Trophoblast cell (in vitro differentiated cells and primary cell): ENCODE data around the gene TRIM67. TPM values are rescaled to one million over a fixed set of nuclear protein-coding genes. Genes with fewer than 3 reads are reported as not detected.

Source experiments
- DNase-seq, 2 donors: peaks; one replicate each; pipeline ENCODE4 v3.0.0-alpha.2; 2016
- H2AFZ ChIP-seq: 2 replicates; pipeline ENCODE4 v1.6.1; 2013; ENCODE audit warnings: low read length, moderate library complexity, mild to moderate bottlenecking; ENCODE audit not compliant: insufficient read depth, poor library complexity
- H2AK5ac ChIP-seq: 2 replicates; pipeline ENCODE4 v1.6.1; 2013; ENCODE audit warnings: mild to moderate bottlenecking, low read length
- H2BK120ac ChIP-seq: 2 replicates; pipeline ENCODE4 v1.6.1; 2013; ENCODE audit warnings: low read length, mild to moderate bottlenecking, moderate library complexity; ENCODE audit not compliant: insufficient read depth, poor library complexity
- H2BK12ac ChIP-seq: 2 replicates; pipeline ENCODE4 v1.6.1; 2013; ENCODE audit warnings: mild to moderate bottlenecking, low read length, moderate library complexity
- H2BK5ac ChIP-seq: 2 replicates; pipeline ENCODE4 v1.6.1; 2013; ENCODE audit warnings: low read length, low read depth, moderate library complexity, mild to moderate bottlenecking; ENCODE audit not compliant: poor library complexity
- H3K14ac ChIP-seq: 2 replicates; pipeline ENCODE4 v1.6.1; 2013; ENCODE audit warnings: mild to moderate bottlenecking, low read length
- H3K18ac ChIP-seq: 2 replicates; pipeline ENCODE4 v1.6.1; 2013; ENCODE audit warnings: mild to moderate bottlenecking, low read length
- H3K23ac ChIP-seq: 2 replicates; pipeline ENCODE4 v1.6.1; 2013; ENCODE audit warnings: low read length
- H3K27ac ChIP-seq: 2 replicates; pipeline ENCODE4 v1.5.1; 2013; ENCODE audit warnings: low read depth, mild to moderate bottlenecking, inconsistent platforms, low read length, moderate library complexity
- H3K27me3 ChIP-seq: 2 replicates; pipeline ENCODE4 v1.6.1; 2013; ENCODE audit warnings: inconsistent platforms, mild to moderate bottlenecking, low read length, moderate library complexity; ENCODE audit not compliant: insufficient read depth
- H3K36me3 ChIP-seq, 2 experiments: 1 replicate in 1 of 2; 2 replicates in 1 of 2; pipeline ENCODE4 v1.6.1; 2013; ENCODE audit warnings: low read length in 2 of 2, mild to moderate bottlenecking in 2 of 2, moderate library complexity in 1 of 2; ENCODE audit not compliant: insufficient read depth in 2 of 2, control insufficient read depth in 1 of 2
- H3K4ac ChIP-seq: 2 replicates; pipeline ENCODE4 v1.6.1; 2013; ENCODE audit warnings: low read depth, mild to moderate bottlenecking, low read length, moderate library complexity
- H3K4me1 ChIP-seq, 2 experiments: 1 replicate in 1 of 2; 2 replicates in 1 of 2; pipeline ENCODE4 v1.6.1; 2013; ENCODE audit warnings: low read length in 2 of 2, mild to moderate bottlenecking in 2 of 2, moderate library complexity in 1 of 2; ENCODE audit not compliant: insufficient read depth in 2 of 2, control insufficient read depth in 1 of 2
- H3K4me2 ChIP-seq: 2 replicates; pipeline ENCODE4 v1.6.1; 2013; ENCODE audit warnings: inconsistent platforms, mild to moderate bottlenecking, low read length, moderate library complexity
- H3K4me3 ChIP-seq: 2 replicates; pipeline ENCODE4 v1.5.1; 2013; ENCODE audit warnings: mild to moderate bottlenecking, low read depth, low read length, inconsistent platforms
- H3K79me1 ChIP-seq: one replicate; pipeline ENCODE4 v1.6.1; 2013; ENCODE audit warnings: low read length
- H3K79me2 ChIP-seq: 2 replicates; pipeline ENCODE4 v1.6.1; 2013; ENCODE audit warnings: low read length, mild to moderate bottlenecking; ENCODE audit not compliant: control insufficient read depth, insufficient read depth, poor library complexity
- H3K9ac ChIP-seq: 2 replicates; pipeline ENCODE4 v1.6.1; 2013; ENCODE audit warnings: mild to moderate bottlenecking, low read length
- H3K9me3 ChIP-seq: 2 replicates; pipeline ENCODE4 v1.6.1; 2013; ENCODE audit warnings: low read depth, mild to moderate bottlenecking, control low read depth, inconsistent platforms, low read length; ENCODE audit not compliant: insufficient read depth
- H4K12ac ChIP-seq: 2 replicates; pipeline ENCODE4 v1.6.1; 2013; ENCODE audit warnings: low read depth, mild to moderate bottlenecking, low read length, moderate library complexity
- H4K8ac ChIP-seq: 2 replicates; pipeline ENCODE4 v1.6.1; 2013; ENCODE audit warnings: low read depth, mild to moderate bottlenecking, low read length, moderate library complexity
- H4K91ac ChIP-seq: one replicate; pipeline ENCODE4 v1.6.1; 2013; ENCODE audit warnings: low read depth, mild to moderate bottlenecking, low read length, moderate library complexity
- WGBS: extraction: QIAGEN DNeasy Blood & Tissue Kit; methylation state at CpG from one replicate; pipeline ENCODE4 v1.1.7; 2013; ENCODE audit warnings: missing lambda C conversion rate; ENCODE audit not compliant: insufficient read length, insufficient coverage; ENCODE audit errors: extremely low coverage; 5-methylcytosine and 5-hydroxymethylcytosine counted together
- polyA plus RNA-seq: library from polyadenylated mRNA; stranded (reverse); fragments of 200-250 nt; gene quantifications from 2 replicates; pipeline ENCODE4 v1.2.3, GENCODE V29; 2013

Gene TRIM67
- polyA plus RNA-seq: 0.08 and 0.10 TPM in 2 replicates

GRCh38 chr1:231161667-231162296 lies at the start of gene TRIM67:
Gene TRIM67 (plus strand): TSS chr1:231162058. CDS start chr1:231162970, 912 bp downstream.
- H3K79me1 ChIP-seq: no peaks in the 10 kb centered on the region
- no peak within 1 kb of the TSS for H2BK5ac ChIP-seq
- no peak within 1 kb of the TSS for H2BK120ac ChIP-seq
- no peaks in the 10 kb centered on the region for H3K79me2 ChIP-seq
- no peak within 1 kb of the TSS for H4K12ac ChIP-seq
- H3K9me3 ChIP-seq: peaks cover 9% of the 10 kb centered on the region
- no peak within 1 kb of the TSS for H4K91ac ChIP-seq
- no peak within 1 kb of the TSS for H2AFZ ChIP-seq
- H3K4ac ChIP-seq: no peak within 1 kb of the TSS
- H2AK5ac ChIP-seq: no peak within 1 kb of the TSS
- no peak within 1 kb of the TSS for H4K8ac ChIP-seq
- H3K4me1 ChIP-seq: peaks cover 13 to 22% of the 10 kb centered on the region in 2 experiments
- peak; percentile 37 to 60 for DNase-seq
- no peak within 1 kb of the TSS for H3K18ac ChIP-seq
- no peak within 1 kb of the TSS for H3K9ac ChIP-seq
- H3K4me3 ChIP-seq: peak within 1 kb of the TSS; percentile 60
- H3K27ac ChIP-seq: no peak within 1 kb of the TSS
- no peak within 1 kb of the TSS for H2BK12ac ChIP-seq
- H3K14ac ChIP-seq: no peak within 1 kb of the TSS
- peaks cover 40% of the 10 kb centered on the region for H3K27me3 ChIP-seq
- no CpG with 5 or more reads among the region's 42 CpGs for WGBS
- H3K23ac ChIP-seq: no peak within 1 kb of the TSS
- peak within 1 kb of the TSS; percentile 76 for H3K4me2 ChIP-seq
- no peaks in the 10 kb centered on the region for H3K36me3 ChIP-seq

- Histone ChIP-seq H2AFZ (no peak overlapping the region), H3K9me3 (no peaks in the 10 kb centered on the region), H3K4me1 (no peaks in the 10 kb centered on the region), H3K4ac (no peak overlapping the region), H4K91ac (no peak overlapping the region), H2AK5ac (no peak overlapping the region), H3K4me2 (no peak overlapping the region), H2BK120ac (no peak overlapping the region), H2BK5ac (no peak overlapping the region), H3K79me1 (no peaks in the 10 kb centered on the region), H3K79me2 (no peaks in the 10 kb centered on the region), H4K8ac (no peak overlapping the region), H3K14ac (no peak overlapping the region), H3K36me3 (no peaks in the 10 kb centered on the region), H3K23ac (no peak overlapping the region), H3K9ac (no peak overlapping the region), H2BK12ac (no peak overlapping the region), H3K27ac (no peak overlapping the region), H3K4me3 (no peak overlapping the region), H3K18ac (no peak overlapping the region), H4K12ac (no peak overlapping the region), H3K27me3 (no peaks in the 10 kb centered on the region)
- WGBS: no CpG with 5 or more reads among the region's 1 CpG
- DNase-seq: no peak
Observed at GRCh38 chr1:231116738-231117137, 45.1 kb upstream of the TRIM67 start.

- H2BK5ac ChIP-seq: no peak overlapping the region
- no peaks in the 10 kb centered on the region for H3K4me1 ChIP-seq
- H3K4me2 ChIP-seq: no peak overlapping the region
- no peak overlapping the region for H3K23ac ChIP-seq
- no peak overlapping the region for H4K12ac ChIP-seq
- H2AK5ac ChIP-seq: no peak overlapping the region
- no peak overlapping the region for H3K4ac ChIP-seq
- no peak overlapping the region for H3K9ac ChIP-seq
- no peak overlapping the region for H3K14ac ChIP-seq
- no peaks in the 10 kb centered on the region for H3K9me3 ChIP-seq
- H3K27ac ChIP-seq: no peak overlapping the region
- no peak overlapping the region for H2BK120ac ChIP-seq
- H3K18ac ChIP-seq: no peak overlapping the region
- H3K79me2 ChIP-seq: no peaks in the 10 kb centered on the region
- H2BK12ac ChIP-seq: no peak overlapping the region
- H3K4me3 ChIP-seq: no peak overlapping the region
- no peak overlapping the region for H4K8ac ChIP-seq
- H3K79me1 ChIP-seq: no peaks in the 10 kb centered on the region
- WGBS: no CpG with 5 or more reads among the region's 8 CpGs
- H4K91ac ChIP-seq: no peak overlapping the region
- no peaks in the 10 kb centered on the region for H3K27me3 ChIP-seq
- no peak for DNase-seq
- no peaks in the 10 kb centered on the region for H3K36me3 ChIP-seq
- H2AFZ ChIP-seq: no peak overlapping the region
Observed at GRCh38 chr1:231118704-231119453, 43.0 kb upstream of the TRIM67 start.

GRCh38 chr1:231121533-231121932 lies 40.3 kb upstream of the TRIM67 start:
- no peak overlapping the region for H3K23ac ChIP-seq
- H3K4me3 ChIP-seq: no peak overlapping the region
- H4K12ac ChIP-seq: no peak overlapping the region
- no peaks in the 10 kb centered on the region for H3K36me3 ChIP-seq
- H4K8ac ChIP-seq: no peak overlapping the region
- H2BK5ac ChIP-seq: no peak overlapping the region
- no peak overlapping the region for H3K18ac ChIP-seq
- no peak overlapping the region for H3K14ac ChIP-seq
- no peaks in the 10 kb centered on the region for H3K79me2 ChIP-seq
- no CpG with 5 or more reads among the region's 1 CpG for WGBS
- no peak overlapping the region for H3K9ac ChIP-seq
- no peak overlapping the region for H2AFZ ChIP-seq
- H3K27ac ChIP-seq: no peak overlapping the region
- no peak overlapping the region for H2BK120ac ChIP-seq
- H2AK5ac ChIP-seq: no peak overlapping the region
- no peak overlapping the region for H4K91ac ChIP-seq
- DNase-seq: peak in 1 of 2 donors; percentile 14
- no peak overlapping the region for H3K4ac ChIP-seq
- H3K4me2 ChIP-seq: no peak overlapping the region
- no peaks in the 10 kb centered on the region for H3K4me1 ChIP-seq
- H2BK12ac ChIP-seq: no peak overlapping the region
- no peaks in the 10 kb centered on the region for H3K9me3 ChIP-seq
- no peaks in the 10 kb centered on the region for H3K27me3 ChIP-seq
- H3K79me1 ChIP-seq: no peaks in the 10 kb centered on the region
